GM21526 (cell line): ENCODE measurements around the gene STKLD1.
"Not testable (repeated sequence)": the region's sequence is repeated elsewhere in the genome, so short reads cannot be mapped to it uniquely, and the experiment has no call there.

ENCODE experiments used
- ATAC-seq: cut with Tn5 transposase; IDR thresholded peaks from one replicate; pipeline ENCODE4 v1.9.1; 2021; ENCODE audit warnings: moderate library complexity; ENCODE audit not compliant: unreplicated experiment, low FRiP score

Gene STKLD1

DNA sequence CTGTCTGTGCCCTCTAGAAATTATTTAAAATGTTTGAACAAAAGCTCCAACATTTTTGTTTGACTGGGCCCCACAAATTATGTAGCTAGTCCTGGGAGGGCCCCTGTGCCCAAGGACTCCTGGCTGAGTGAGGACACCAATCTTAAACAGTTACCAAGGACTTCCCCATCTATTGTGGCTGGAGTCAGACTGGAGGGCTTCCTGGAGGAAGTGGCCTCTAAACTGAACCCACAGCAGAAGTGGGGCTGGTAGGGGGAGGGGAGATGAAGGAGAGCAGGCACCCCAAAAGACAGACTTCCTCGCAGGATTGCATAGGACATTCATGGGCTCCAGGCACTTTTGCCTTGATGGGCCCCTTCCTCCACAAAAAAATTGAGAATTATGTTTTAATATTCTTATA, 54.1 kb downstream of the STKLD1 start:
- no peak for ATAC-seq

- ATAC-seq: no peak
Measured at GRCh38 chr9:133433351-133433843, 57.2 kb downstream of the STKLD1 start.

GRCh38 chr9:133436681-133437080, 60.5 kb downstream of the STKLD1 start:
- ATAC-seq: no peak

GRCh38 chr9:133437753-133438531, 61.8 kb downstream of the STKLD1 start:
- ATAC-seq: no peak

GRCh38 chr9:133439337-133439736, 63.2 kb downstream of the STKLD1 start:
- no peak for ATAC-seq

- ATAC-seq: no peak
Measured at GRCh38 chr9:133440874-133441273, 64.7 kb downstream of the STKLD1 start.

- no peak for ATAC-seq
Measured at GRCh38 chr9:133441571-133441970, 65.4 kb downstream of the STKLD1 start.

DNA sequence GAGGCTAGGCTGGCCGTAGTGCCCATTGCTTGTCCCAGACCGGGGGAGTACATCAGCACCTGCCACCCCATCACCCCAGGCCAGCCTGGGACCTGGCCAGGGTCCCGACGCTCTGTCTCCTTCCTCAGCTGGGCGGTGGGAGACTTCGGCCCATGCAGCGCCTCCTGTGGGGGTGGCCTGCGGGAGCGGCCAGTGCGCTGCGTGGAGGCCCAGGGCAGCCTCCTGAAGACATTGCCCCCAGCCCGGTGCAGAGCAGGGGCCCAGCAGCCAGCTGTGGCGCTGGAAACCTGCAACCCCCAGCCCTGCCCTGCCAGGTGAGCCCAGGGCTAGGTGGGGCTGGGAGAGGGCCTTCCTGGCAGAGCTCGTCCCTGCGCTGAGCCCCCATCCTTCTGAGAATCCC, 67.1 kb downstream of the STKLD1 start:
- no peak for ATAC-seq

GRCh38 chr9:133443982-133444381, 67.8 kb downstream of the STKLD1 start:
- no peak for ATAC-seq

- ATAC-seq: no peak
Measured at GRCh38 chr9:133445293-133445969, 69.3 kb downstream of the STKLD1 start.

- ATAC-seq: no peak
Measured at GRCh38 chr9:133448487-133448972, 72.4 kb downstream of the STKLD1 start.

DNA sequence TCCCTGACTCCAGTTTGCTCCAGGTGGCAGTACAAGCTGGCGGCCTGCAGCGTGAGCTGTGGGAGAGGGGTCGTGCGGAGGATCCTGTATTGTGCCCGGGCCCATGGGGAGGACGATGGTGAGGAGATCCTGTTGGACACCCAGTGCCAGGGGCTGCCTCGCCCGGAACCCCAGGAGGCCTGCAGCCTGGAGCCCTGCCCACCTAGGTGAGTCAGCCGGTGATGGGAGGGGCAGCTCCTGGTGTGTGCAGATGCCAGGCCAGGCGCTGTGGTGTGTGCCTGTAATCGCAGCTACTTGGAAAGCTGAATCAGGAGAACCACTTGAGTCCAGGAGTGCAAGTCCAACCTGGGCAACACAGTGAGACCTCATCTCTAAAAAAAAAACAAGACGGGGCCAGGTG, 73.6 kb downstream of the STKLD1 start:
- no peak for ATAC-seq

- ATAC-seq: not testable (repeated sequence)
Measured at GRCh38 chr9:133451865-133452264, 75.7 kb downstream of the STKLD1 start.

GRCh38 chr9:133452562-133452961, 76.4 kb downstream of the STKLD1 start:
- no peak for ATAC-seq

GRCh38 chr9:133453651-133454050, 77.5 kb downstream of the STKLD1 start:
- ATAC-seq: no peak

DNA sequence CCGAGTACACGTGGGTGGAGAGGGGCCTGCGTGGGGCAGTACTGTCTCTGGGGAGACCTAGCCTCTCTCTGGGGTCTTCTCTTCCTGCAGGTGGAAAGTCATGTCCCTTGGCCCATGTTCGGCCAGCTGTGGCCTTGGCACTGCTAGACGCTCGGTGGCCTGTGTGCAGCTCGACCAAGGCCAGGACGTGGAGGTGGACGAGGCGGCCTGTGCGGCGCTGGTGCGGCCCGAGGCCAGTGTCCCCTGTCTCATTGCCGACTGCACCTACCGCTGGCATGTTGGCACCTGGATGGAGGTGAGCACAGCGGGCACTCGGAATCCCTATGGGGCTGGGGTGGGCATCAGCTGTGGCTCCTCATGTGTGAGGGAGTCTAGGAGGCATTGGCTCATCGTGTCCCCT, 78.2 kb downstream of the STKLD1 start:
- ATAC-seq: no peak

- ATAC-seq: no peak
Measured at GRCh38 chr9:133454943-133455673, 78.9 kb downstream of the STKLD1 start.
